Activated gamma-delta T cell (primary cell): ENCODE data around the gene ZNF566.
A peak's percentile ranks its signal among the peaks of the same experiment; 100 is the strongest.
"Not testable (repeated sequence)": the region's sequence is repeated elsewhere in the genome, so short reads cannot be mapped to it uniquely, and the experiment has no call there.

ENCODE experiments used
- DNase-seq: peaks from one replicate; lab custom pipeline; 2025; lab: John Stamatoyannopoulos, UW
- total RNA-seq, 2 donors: gene quantifications; one replicate each; lab custom pipeline; 2026; lab: John Stamatoyannopoulos, UW

Gene ZNF566
- total RNA-seq: 24.3 to 29.2 reads per million in 2 donors

GRCh38 chr19:36489118-36489919 is at the start of gene ZNF566:
ZNF566 (minus strand) TSS chr19:36489561; CDS start chr19:36476557, 13,004 bp downstream.
- peak; percentile 70 for DNase-seq

DNA sequence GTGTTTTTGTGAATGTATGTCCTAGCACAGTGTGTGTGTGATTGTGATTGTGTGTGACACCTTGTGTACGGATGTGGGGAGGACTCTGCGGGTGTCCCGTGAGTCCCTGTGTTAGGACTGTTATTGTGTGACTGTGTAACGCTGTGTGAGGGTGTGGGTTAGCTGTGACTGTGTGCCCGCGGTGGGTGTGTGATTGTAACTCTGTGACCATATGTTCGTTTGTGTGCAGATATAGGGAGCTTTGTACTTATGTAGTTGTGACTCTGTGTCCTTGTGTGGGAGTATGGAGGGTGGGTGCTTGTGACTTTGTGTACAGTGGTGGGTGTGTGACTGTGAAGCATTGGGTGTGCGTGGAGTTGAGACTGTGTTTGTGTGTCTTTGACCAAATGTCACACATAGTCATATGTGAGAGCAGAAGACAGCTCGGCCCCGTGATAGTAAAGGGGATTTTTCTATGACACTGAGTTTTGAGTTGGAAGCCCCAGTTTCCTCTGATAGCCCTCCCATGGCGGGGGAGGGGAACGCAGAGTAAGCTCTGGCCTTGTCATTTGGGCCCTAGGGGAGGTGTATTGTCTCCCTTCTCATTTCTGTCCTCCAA is 39.7 kb upstream of the ZNF566 start:
- no peak for DNase-seq

DNA sequence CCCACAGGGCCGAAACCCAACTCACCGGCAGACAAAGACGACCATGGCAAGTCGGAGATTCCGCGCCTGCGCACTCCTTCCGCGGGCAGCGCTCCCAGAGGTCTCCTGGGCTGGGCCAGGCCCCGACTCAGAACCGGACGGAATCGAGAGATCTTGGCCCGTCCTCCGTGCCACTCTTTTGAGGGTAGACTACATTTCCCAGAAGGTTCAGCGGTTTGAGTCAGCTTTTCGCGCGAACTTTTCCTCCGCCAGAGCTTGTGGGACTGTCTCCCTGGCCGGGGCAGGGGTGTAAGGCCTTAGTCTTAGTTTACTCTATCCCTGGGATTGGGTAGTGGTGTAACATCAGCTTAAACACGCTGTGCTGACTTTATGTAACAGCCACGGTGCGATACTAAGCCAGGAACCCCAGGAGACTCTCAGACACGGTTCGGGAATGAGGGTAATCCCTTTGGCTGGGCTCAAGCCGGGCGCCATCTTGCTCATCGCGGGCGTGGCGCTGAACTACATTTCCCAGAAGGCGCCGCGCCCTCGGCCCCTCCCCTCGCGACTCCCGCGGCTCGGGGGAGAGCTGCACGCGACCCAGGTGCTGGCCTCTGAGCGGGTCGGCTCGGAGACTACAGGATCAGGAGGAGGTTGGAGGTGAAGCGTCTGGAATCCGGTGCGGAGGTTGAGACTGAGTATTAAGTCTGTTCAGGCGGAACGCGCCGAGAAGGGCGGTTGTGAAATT is 39.0 kb upstream of the ZNF566 start, which contains the start of gene ZNF260:
ZNF260 (minus strand) TSS at position 78 of the 727 bp plus-strand sequence. CDS start 13,033 bp downstream, outside the sequence.
- peak; percentile 79 for DNase-seq

DNA sequence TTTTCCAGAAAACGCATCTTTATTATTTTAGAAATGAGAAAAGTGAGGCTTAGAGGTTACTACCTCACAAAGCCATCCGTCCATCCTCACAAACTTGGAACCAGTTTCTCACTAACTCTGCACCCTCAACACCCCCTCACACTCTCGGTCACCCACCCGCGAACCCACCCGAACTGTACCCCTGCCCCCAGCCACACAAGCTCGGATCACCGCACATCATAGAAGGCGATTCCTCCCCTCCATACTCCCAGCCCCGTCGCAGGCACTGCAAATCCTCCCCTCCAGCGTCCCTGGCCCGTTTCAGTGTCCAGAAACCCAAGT is 38.5 kb upstream of the ZNF566 start:
- no peak for DNase-seq

- no peak for DNase-seq
These were observed 38.0 kb upstream of the ZNF566 start for GRCh38 chr19:36527341-36527740.

DNA sequence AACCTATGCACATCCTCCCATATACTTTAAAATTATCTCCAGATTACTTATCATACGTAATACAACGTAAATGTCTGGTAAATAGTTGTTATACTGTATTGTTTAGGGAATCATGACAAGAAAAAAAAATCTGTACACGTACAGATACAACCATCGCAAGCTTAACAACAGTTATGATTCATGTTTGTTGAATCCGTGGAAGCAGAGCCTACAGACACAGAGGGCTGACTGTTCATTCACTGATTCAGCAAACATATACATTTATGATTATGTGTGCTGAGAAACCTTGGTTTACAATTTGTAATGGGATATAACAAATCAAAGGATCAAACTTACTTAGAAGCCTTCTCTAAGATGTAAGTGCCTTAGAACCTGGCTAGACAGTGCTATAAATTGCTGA is 37.2 kb upstream of the ZNF566 start:
- no peak for DNase-seq

DNA sequence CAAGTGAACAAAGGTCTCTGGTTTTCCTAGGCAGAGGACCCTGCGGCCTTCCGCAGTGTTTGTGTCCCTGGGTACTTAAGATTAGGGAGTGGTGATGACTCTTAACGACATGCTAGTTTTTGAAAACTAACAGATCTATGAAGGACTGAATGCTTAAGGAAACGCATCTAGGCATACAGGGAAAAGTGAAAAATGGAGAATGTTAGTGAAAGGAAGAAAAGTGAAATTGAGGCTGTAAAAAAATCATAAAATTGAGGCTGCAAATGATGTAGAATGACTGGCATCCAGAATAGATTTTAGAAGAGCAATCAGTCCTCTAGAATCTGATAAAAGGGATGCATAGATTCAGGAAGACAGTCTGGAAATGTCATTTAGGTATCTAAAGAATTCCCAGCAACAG is 35.3 kb upstream of the ZNF566 start:
- no peak for DNase-seq

- DNase-seq: no peak
These were observed 24.8 kb upstream of the ZNF566 start for GRCh38 chr19:36514012-36514612.

- no peak for DNase-seq
These were observed 19.0 kb upstream of the ZNF566 start for GRCh38 chr19:36508325-36508724.

GRCh38 chr19:36501973-36502372 is 12.6 kb upstream of the ZNF566 start:
- DNase-seq: no peak

GRCh38 chr19:36497001-36497400 is 7.6 kb upstream of the ZNF566 start:
- no peak for DNase-seq

DNA sequence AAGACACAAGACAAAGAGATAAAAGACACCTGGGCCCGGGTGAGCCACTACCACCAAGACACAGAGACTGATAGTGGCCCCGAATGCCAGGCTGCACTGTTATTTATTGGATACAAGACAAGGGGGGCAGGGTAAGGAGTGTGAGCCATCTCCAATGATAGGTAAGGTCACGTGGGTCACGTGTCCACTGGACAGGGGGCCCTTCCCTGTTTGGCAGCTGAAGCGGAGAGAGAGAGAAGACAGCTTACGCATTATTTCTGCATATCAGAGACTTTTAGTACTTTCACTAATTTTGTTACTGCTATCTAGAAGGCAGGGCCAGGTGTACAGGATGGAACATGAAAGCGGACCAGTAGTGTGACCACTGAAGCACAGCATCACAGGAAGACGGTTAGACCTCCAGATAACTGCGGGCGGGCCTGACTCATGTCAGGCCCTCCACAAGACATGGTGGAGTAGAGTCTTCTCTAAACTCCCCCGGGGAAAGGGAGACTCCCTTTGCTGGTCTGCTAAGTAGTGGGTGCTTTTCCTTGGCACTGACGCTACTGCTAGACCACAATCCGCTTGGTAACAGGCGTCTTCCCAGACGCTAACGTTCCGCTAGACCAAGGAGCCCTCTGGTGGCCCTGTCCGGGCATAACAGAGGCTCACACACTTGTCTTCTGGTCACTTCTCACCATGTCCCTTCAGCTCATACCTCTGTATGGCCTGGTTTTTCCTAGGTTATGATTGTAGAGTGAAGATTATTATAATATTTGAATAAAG is 3.5 kb upstream of the ZNF566 start:
- not testable (repeated sequence) for DNase-seq

DNA sequence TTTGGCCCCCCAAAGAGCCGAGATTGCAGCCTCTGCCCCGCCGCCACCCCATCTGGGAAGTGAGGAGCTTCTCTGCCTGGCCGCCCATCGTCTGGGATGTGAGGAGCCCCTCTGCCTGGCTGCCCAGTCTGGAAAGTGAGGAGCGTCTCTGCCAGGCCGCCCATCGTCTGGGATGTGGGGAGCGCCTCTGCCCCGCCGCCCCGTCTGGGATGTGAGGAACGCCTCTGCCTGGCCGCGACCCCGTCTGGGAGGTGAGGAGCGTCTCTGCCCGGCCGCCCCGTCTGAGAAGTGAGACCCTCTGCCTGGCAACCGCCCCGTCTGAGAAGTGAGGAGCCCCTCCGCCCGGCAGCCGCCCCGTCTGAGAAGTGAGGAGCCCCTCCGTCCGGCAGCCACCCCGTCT is 1.5 kb upstream of the ZNF566 start:
- DNase-seq: not testable (repeated sequence)

GRCh38 chr19:36489920-36490415 is 607 bp upstream of the ZNF566 start:
- DNase-seq: peak; percentile 31

DNA sequence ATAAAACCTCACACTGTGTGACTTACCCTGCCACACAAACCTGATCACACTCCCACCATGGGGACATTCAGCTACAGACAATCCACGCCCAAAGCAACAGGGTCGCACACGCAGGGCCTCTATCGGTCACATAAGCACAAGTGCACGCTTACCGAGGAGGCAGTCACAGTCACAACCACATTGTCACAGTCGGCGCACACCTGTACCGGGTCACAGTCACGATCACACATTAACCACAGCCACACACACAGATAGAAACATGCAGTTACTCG is 579 bp downstream of the ZNF566 start:
- no peak for DNase-seq

DNA sequence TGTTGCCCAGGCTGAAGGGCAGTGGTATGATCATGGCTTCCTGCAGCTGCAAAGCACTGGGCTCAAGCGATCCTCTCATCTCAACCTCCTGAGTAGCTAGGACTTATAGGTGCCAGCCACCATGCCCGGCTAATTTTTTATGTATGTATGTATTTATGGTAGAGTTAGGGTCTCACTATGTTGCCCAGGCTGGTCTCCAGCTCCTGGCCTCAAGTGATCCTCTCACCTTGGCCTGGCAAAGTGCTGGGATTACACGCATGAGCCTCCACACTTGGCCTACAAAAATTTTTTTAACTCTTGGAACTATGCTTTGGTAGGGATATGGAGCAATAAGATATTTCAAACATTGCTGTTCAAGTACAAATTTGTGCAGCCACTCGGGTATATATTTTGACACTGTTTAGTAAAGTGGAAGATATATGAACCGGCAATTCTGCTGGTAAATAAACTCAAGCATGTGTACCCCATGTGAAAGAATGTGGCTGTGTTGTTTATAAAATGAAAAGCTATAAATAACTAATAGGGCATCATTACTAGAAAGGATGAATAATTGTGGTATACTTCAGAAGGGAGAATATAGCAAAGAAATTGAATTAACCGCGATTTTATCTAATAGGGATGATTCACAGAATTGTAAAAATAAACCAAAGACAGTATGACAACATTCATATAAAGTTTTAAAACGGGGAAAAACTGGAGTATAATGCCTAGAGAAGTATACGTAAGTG is 1.1 kb downstream of the ZNF566 start:
- no peak for DNase-seq

DNA sequence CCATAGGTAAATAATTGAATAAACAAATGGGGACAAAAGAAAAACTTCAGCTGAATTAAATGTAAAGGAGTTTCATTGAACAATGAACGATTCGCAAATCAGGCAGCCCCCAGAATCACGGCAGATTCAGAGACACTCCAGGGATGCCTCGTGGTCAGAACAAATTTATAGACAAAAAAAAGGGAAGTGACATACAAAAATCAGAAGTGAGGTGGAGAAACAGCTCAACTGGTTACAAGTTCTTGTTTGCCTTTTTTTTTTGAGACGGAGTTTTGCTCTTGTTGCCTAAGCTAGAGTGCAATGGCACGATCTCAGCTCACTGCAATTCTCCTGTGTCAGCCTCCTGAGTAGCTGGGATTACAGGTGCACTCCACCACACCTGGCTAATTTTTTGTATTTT is 5.7 kb downstream of the ZNF566 start:
- no peak for DNase-seq

DNA sequence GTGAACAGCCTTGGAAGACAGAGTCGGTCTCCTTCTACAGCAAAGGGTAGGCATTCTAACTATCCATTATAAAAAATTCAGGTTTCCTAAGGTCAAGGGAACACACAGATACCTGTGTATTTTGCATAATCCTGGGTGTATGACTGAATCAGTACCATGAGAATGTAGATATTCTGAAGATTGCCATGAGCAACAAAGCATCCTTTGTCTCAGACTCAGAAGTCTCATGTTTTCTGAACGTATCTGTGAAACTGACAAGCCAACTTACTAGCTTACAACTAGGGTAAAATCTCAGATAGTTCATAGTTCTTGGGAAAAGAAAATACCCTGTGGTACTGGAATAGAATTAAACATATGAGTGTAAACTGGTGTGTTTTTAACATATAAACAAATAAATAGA is 6.5 kb downstream of the ZNF566 start:
- no peak for DNase-seq

DNA sequence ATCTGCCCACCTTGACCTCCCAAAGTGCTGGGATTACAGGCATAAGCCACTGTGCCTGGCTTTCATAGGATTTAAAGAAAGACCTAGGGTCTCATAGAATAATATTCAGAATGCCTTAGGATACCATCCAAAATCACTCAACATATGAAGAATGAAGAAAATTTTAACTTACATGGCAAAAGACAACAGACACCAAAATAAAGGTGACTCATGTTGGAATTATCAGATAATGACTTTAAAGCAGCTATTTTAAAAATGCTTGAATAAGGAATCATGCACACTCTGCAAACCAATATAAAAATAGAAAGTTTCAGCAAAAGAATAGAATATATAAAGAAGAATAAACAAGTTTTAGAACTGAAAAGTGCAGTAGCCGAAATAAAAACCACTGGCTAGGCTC is 29.3 kb downstream of the ZNF566 start:
- DNase-seq: no peak

DNA sequence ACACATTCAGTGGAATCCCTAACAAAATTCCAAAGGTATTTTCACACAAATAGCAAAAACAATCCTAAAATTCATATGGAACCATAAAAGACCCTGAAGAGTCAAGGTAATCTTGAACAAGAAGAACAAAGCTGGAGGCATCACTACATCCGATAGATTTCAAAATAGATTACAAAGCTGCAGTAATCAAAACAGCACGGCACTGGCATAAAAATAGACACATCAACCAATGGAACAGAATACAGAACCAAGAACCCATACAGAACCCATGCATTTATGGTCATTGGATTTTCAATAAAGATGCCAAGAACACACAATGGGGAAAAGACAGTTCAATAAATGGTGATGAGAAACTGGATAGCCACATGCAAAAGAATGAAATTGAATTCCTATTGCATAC is 32.5 kb downstream of the ZNF566 start:
- DNase-seq: no peak

DNA sequence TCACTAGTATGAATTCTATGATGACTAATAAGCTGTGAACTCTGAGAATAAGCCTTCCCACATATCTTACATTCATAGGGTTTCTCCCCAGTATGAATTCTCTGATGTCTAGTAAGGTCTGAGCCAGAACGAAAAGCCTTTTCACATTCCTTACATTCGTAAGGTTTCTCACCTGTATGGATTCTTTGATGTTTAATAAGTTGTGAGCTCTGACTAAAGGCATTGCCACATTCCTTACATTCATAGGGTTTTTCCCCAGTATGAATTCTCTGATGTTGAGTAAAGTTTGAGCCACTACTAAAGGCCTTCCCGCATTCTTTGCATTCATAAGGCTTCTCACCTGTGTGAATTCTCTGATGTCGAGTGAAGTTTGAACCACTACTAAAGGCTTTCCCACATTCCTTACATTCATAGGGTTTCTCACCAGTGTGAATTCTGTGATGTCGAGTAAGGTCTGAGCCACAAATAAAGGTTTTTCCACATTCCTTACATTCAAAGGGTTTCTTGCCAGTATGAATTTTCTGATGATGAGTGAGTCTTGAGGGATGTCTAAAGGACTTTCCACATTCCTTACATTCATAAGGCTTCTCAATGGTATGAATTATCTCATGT is 40.2 kb downstream of the ZNF566 start:
- DNase-seq: no peak
